ENCODE results near the gene U2SURP.

DNA sequence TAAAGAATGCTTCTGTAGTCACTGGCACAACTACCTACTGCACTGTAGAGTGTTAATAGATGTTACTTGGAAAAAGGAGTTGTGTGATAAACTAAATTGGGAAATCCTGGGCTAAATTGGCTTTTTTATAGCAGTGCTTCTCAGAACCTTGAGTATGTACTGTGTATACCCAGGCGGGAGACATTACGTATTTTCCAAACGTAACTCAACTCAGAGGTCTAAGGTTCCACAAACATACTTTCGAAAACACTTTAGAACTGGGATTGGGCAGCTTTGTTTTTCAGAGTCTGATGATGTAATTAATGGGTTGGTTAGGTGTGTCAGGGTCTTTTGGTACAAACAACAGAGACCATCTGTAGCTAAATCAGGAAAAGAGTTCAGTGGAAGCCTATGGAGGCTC, 64.7 kb downstream of the U2SURP start:
- no peak for TF ChIP-seq POLR2A (IDR thresholded peaks at IDR 0.05; ENCODE audit: low read length)
- no peak for TF ChIP-seq GATA1 (IDR thresholded peaks at IDR 0.05; ENCODE audit: low read depth, low read length)

Measured in erythroblast (primary cell).